NCI-H460 (cell line): ENCODE results near the gene LRTM2. TPM values are rescaled to one million over a fixed set of nuclear protein-coding genes. Genes with fewer than 3 reads are reported as not detected.

ENCODE experiments used
- DNase-seq: peaks from one replicate; pipeline ENCODE4 v3.0.0-alpha.2; 2016; ENCODE audit warnings: low read depth; ENCODE audit errors: extremely low read depth
- total RNA-seq: library from RNA; depleted of rRNA; stranded (reverse); fragments of >200 nt; shearing (Covaris generic); gene quantifications from 2 replicates; pipeline ENCODE4 v1.2.3, GENCODE V29; 2014; rRNA removed

Gene LRTM2
- total RNA-seq, 1 experiment from 2014 or later = not detected

GRCh38 chr12:1880153-1880845 is 59.9 kb downstream of the LRTM2 start:
- DNase-seq = no peak

DNA sequence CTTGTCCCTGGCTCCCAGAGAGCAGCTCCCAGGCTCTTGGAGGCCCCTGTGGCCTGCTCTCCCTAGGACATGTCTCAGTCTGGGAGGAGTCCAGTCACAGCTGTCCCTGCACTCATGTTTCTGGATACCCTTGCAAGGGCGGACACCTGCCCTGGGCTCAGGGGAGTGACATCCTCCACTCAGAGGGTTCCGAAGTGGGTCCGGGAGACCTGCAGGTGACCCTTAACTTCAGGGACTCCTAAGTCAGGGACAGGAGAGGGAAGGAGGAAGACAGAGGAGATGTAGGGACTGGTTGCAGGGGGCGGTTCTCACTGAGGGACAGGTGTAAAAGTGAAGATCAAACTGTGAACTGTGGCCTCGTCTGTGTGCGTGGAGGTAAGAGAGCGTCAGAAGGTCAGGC is 60.5 kb downstream of the LRTM2 start:
- no peak for DNase-seq

DNA sequence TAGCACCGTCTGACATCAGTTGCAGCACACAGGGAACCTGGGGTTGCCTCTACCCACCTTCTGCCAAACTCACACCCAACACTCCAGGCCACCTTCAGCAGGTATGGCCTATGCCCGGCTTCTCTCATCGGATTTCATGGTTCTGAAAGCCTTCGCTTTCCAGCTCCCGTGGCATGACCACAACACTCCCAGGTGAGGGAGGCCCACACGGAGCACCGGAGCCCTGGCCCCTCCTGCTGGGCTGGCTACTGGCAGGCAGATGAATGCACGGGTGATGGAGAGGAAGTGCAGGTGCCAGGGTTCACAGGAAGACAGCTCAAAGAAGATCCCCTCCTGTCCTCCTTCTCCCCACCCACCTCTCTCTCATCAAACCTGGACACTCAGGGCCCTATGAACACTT is 60.9 kb downstream of the LRTM2 start:
- DNase-seq = no peak

GRCh38 chr12:1881936-1882335 is 61.6 kb downstream of the LRTM2 start:
- no peak for DNase-seq

DNA sequence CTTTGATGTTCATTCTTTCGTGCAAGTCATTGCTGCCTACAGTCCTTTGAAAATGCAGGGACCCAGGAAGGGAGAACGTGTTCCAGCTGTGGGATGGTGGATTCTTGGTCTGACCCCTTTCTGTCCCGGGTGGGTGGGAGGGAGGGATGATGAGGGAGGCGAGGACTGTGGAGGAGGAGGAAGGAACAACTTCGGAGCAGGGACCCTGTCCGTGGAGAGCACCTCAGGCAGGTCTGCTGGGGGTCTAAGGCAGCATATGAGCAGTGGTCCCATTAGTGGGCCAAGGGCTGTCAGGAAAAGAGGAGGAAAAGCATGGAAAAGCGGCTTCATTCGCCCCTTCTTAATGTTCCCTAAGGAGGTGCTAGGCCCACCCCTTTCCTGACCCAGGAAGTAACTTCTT is 62.0 kb downstream of the LRTM2 start:
- DNase-seq = no peak

GRCh38 chr12:1882850-1883470 is 62.6 kb downstream of the LRTM2 start:
- DNase-seq = no peak

GRCh38 chr12:1883513-1883912 is 63.1 kb downstream of the LRTM2 start:
- no peak for DNase-seq

GRCh38 chr12:1884651-1885050 is 64.3 kb downstream of the LRTM2 start:
- no peak for DNase-seq

- DNase-seq = no peak
These were observed 64.8 kb downstream of the LRTM2 start for GRCh38 chr12:1885082-1885596.

DNA sequence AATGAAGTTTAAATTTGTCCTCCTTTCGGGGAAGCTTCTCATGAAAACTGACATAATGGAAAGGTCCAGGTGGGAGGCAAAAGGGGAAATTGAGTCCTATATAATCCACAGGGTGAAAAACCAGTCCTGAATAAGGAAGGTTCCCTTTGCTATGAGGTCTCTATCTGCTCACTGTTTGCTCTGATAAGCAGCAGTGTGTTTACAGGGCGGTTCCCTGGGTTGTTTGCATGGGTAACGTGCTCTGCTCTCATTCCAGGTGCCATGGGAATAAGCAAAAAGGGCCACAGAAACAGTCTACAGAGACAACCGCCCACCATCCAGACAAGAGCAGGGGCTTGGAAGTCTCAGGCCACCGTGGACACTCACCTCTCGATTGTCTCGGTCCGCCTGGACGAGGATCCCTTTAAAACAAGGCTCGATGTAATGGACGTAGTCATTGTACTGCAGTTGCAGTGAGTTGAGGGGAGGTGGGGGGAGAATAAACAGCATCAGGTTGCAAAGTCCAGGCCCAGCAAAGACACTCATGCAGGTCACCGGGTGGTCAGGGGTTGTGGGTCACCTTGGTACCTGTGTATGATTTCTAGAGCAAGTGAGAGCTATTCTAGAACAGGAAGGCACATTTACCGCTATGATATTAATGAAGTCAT is 65.4 kb downstream of the LRTM2 start:
- no peak for DNase-seq

Other genes with a start within 250 kb of the LRTM2 start
- 15.1 and 20.0 TPM in 2 replicates for gene FBXL14, start 226.0 kb upstream of the LRTM2 start, total RNA-seq
- 3.3 and 7.6 TPM in 2 replicates for gene WNT5B, start 191.3 kb upstream of the LRTM2 start, total RNA-seq
- gene ADIPOR2, start 129.5 kb upstream of the LRTM2 start, total RNA-seq = 28.1 and 32.1 TPM in 2 replicates
- not detected in 2 replicates for gene CACNA2D4, start 98.1 kb downstream of the LRTM2 start, total RNA-seq
- gene DCP1B, start 183.9 kb downstream of the LRTM2 start, total RNA-seq = 10.3 and 10.7 TPM in 2 replicates
- 0.20 and 0.37 TPM in 2 replicates for gene CACNA1C, start 232.4 kb downstream of the LRTM2 start, total RNA-seq